ENCODE measurements around the gene GSTO2. TPM values are rescaled to one million over a fixed set of nuclear protein-coding genes. Genes with fewer than 3 reads are reported as not detected.

Gene GSTO2
- total RNA-seq, 2 donors from 2014 or later = 12.8 to 18.9 TPM

GRCh38 chr10:104254493-104255310 is 14.3 kb upstream of the GSTO2 start, which contains the start of gene GSTO1:
GSTO1 (plus strand) TSS chr10:104254892; CDS start chr10:104254929, 37 bp downstream.
- intact Hi-C loops (cut with DNase I) = no loop called here
- H3K27ac ChIP-seq = peak within 1 kb of the TSS; percentile 98
- H3K4me1 ChIP-seq = peaks cover 6% of the 10 kb centered on the region
- peak; percentile 86 for DNase-seq
- peak within 1 kb of the TSS; percentile 97 for H3K4me3 ChIP-seq
- no peaks in the 10 kb centered on the region for H3K9me3 ChIP-seq
- peak within 1 kb of the TSS; percentile 95 to 96 for H3K9ac ChIP-seq (ENCODE audit: low read depth in 2 of 2, low read length in 2 of 2)
- TF ChIP-seq CTCF (IDR thresholded peaks at IDR 0.05) = no peak
- peaks cover 7% of the 10 kb centered on the region for H3K36me3 ChIP-seq
- no peaks in the 10 kb centered on the region for H3K27me3 ChIP-seq

GRCh38 chr10:104255311-104255981 is 13.5 kb upstream of the GSTO2 start:
- DNase-seq = peak; percentile 61
- no peak for TF ChIP-seq CTCF (IDR thresholded peaks at IDR 0.05)
- Histone ChIP-seq H3K9me3 (no peaks in the 10 kb centered on the region), H3K4me3 (peak overlapping the region; percentile 97), H3K27me3 (no peaks in the 10 kb centered on the region), H3K27ac (peak overlapping the region; percentile 98), H3K9ac (ENCODE audit: low read depth in 2 of 2, low read length in 2 of 2) (peak overlapping the region; percentile 95 to 96), H3K4me1 (peaks cover 6% of the 10 kb centered on the region), H3K36me3 (peaks cover 15% of the 10 kb centered on the region)
- intact Hi-C loops (cut with DNase I) = no loop called here

- Histone ChIP-seq H3K36me3 (peaks cover 18% of the 10 kb centered on the region), H3K9ac (ENCODE audit: low read depth in 2 of 2, low read length in 2 of 2) (no peak overlapping the region), H3K4me1 (peaks cover 6% of the 10 kb centered on the region), H3K27me3 (no peaks in the 10 kb centered on the region), H3K9me3 (no peaks in the 10 kb centered on the region), H3K4me3 (no peak overlapping the region), H3K27ac (peak overlapping the region; percentile 98)
- no peak for DNase-seq
- intact Hi-C loops (cut with DNase I) = no loop called here
- TF ChIP-seq CTCF (IDR thresholded peaks at IDR 0.05) = no peak
Observed at GRCh38 chr10:104256335-104256961, 12.5 kb upstream of the GSTO2 start.

- no peaks in the 10 kb centered on the region for H3K9me3 ChIP-seq
- H3K4me3 ChIP-seq = no peak overlapping the region
- H3K27ac ChIP-seq = no peak overlapping the region
- peaks cover 22% of the 10 kb centered on the region for H3K36me3 ChIP-seq
- no peak for DNase-seq
- no peak for TF ChIP-seq CTCF (IDR thresholded peaks at IDR 0.05)
- H3K4me1 ChIP-seq = peaks cover 6% of the 10 kb centered on the region
- no peak overlapping the region for H3K9ac ChIP-seq (ENCODE audit: low read depth in 2 of 2, low read length in 2 of 2)
- H3K27me3 ChIP-seq = no peaks in the 10 kb centered on the region
- intact Hi-C loops (cut with DNase I) = no loop called here
Observed at GRCh38 chr10:104257235-104257634, 11.7 kb upstream of the GSTO2 start.

- no peaks in the 10 kb centered on the region for H3K9me3 ChIP-seq
- DNase-seq = no peak
- peaks cover 6% of the 10 kb centered on the region for H3K4me1 ChIP-seq
- H3K36me3 ChIP-seq = peaks cover 22% of the 10 kb centered on the region
- TF ChIP-seq CTCF (IDR thresholded peaks at IDR 0.05) = no peak
- intact Hi-C loops (cut with DNase I) = no loop called here
- no peaks in the 10 kb centered on the region for H3K27me3 ChIP-seq
- H3K4me3 ChIP-seq = no peak overlapping the region
- H3K9ac ChIP-seq (ENCODE audit: low read depth in 2 of 2, low read length in 2 of 2) = no peak overlapping the region
- no peak overlapping the region for H3K27ac ChIP-seq
Observed at GRCh38 chr10:104258209-104258608, 10.8 kb upstream of the GSTO2 start.
